HG03139 (cell line): Measurements from ENCODE around the gene SDF4.
"Not testable (repeated sequence)": the region's sequence is repeated elsewhere in the genome, so short reads cannot be mapped to it uniquely, and the experiment has no call there.

Experiments
- ATAC-seq: cut with Tn5 transposase; IDR thresholded peaks from one replicate; pipeline ENCODE4 v1.9.1; 2021; ENCODE audit not compliant: unreplicated experiment

The SDF4 gene

DNA sequence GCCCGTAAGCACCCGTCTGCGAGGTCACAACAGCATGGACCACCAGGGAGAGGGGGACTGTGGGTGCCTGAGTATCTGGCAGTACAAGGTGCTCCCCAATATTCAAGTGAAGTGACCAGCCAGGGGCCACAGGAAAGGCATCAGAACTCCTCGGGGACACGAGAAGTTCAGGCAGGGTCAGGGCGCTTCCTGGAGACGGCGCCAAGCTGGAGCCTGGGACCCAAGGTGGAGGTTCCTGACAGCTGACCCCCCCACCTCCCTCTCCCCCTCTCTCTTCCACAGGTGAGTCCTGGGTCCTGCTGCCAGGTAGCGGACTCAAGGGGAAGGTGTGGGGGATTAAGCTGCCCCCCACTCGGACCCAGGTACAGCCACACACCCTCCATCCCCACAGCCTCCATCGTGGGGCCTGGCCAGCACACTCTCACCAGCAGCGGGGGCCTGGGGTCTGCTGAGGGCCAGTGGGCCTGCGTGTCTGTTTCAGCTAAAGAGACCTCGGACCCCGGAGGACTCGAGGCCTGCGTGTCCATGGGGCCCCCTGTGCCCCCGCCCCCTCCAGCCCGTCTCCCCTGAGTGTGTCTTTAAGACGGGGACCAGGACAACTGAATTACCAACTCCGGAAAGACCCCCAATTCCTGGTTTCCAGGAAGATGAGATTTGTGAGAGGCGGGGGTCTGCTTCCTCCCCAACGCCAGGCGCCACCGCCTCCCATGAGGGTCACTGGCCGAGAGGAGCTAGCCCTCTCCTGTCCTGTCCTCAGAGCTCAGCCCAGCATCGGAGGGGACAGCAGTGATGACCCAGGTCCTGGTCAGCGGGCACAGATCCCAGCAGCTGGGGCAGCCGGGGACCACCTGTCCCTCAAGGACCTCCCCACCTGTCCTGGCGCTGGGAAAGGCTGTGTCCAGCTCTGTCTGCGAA lies 31.6 kb downstream of the SDF4 start:
- ATAC-seq = no peak

DNA sequence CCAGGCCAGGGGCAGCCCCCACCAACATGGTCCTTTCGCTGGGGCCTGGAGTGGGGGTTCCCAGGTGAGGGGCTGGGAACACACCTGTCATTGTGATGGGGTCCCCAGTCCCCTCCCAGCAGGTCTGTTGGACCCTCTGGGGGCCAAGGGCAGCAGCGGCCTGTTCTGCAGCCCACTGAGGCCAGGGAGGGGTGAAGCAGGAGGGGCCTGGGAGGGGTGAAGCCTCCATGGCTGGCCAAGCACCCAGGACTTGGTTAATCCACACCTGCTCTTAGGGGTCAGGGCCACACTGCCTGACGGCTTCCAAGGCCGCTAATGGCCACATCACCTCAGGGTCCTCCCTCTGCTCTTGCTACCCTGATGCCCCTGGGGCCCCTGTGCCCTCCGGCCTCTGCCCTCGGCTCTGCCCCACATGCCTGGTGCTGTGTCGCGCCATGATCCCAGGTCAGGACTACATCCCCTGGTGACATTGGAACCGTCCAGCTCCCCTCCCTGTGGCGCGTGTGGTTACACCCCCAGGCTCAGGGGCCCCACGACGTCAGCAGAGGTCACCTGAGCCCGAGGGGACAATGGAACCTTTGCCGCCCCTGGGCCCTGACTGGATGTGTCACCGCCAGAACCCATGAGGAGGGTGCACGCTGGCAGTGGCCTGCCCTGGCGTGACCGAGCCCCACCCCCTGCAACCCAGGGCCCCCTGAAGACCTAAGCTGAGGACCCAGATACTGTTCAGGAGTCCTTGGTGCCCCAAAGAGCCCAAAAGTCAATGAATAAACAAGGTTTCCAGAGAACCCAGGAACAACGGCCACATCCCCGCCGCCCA lies 32.5 kb downstream of the SDF4 start:
- no peak for ATAC-seq

DNA sequence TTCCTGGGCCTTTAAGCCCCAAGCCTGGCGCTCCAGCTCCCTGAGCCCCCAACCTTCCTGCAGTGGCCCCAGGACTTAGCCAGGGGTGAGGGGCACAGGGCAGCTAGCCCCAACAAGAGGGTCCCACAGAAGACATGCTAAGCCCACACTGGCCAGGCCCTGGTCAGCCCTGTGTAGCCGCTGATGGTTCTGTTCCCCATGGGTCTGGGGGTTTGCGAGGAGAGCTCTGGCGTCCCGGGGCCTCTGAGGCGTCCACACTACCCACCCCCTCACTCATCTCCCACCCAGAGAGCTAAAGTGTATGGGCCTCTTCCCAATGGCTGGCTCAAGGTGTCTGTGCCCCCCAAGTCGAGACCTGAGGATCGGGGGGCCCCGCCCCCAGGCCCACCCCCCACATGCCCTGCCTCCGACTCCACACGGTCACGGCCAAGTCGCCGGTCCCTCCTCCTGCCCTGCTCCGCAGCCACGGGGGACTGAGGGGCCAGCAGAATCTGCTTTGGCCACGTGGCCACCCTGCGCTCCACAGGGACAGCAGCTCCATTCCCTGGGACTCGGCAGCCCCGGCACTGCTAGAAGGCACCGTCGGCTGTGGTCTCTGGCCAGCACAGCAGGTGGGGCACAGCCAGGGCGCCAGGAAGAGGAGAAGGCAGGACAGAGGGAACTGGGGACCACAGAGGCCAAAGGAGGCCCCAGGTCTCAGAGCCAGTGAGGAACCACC lies 33.2 kb downstream of the SDF4 start:
- ATAC-seq = no peak

DNA sequence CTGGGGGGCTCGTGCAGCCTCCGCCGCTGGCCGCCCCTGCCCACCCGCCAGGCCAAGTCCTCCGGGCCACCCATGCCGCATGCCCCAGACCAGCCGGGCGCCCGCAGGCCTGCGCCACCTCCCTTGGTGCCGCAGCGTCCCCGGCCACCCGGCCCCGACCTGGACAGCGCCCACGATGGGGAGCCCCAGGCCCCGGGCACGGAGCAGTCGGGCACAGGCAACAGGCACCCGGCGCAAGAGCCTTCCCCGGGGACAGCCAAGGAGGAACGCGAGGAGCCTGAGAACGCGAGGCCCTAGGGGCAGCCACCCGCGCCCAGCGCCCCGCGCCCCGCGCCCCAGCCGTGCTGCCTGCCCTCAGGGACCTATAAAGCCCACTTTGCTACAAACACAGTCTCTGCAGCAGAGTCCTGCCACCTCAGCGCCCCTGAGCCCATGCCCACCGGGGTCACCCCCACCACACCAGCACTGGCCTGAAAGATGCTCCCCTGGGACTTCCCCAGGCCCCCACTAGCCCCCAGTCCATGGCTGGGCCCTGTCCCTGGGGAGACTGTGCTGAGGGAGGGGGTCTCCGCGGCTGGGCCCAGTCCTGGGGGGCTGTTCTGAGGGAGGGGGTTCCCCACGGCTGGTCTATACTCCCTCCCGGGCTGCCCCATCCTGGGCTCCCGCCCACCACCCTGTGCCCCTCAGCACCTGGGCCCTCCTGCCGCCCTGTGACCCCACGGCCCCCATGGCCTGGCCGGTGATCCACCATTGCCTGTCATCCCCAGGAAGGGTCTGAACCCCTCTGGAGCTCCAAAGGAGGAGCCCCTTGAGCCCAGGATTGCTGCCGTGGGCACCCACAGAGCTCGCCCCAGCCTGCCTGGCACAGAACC lies 34.0 kb downstream of the SDF4 start:
- ATAC-seq = no peak

DNA sequence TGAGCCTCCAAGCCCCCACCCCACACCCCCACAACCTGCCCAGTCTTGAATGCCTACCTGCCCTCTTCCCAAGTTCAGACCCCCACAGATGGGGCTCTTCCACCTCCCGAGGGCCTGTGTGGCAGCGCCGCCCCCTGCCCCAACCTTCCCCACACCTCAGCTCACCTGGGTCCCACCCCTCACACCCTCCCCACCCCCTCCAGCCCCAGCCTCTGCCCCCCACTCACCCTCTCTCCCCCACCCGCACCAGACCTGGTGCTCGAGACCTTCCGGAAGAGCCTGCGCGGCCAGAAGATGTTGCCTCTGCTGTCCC lies 34.7 kb downstream of the SDF4 start:
- no peak for ATAC-seq

DNA sequence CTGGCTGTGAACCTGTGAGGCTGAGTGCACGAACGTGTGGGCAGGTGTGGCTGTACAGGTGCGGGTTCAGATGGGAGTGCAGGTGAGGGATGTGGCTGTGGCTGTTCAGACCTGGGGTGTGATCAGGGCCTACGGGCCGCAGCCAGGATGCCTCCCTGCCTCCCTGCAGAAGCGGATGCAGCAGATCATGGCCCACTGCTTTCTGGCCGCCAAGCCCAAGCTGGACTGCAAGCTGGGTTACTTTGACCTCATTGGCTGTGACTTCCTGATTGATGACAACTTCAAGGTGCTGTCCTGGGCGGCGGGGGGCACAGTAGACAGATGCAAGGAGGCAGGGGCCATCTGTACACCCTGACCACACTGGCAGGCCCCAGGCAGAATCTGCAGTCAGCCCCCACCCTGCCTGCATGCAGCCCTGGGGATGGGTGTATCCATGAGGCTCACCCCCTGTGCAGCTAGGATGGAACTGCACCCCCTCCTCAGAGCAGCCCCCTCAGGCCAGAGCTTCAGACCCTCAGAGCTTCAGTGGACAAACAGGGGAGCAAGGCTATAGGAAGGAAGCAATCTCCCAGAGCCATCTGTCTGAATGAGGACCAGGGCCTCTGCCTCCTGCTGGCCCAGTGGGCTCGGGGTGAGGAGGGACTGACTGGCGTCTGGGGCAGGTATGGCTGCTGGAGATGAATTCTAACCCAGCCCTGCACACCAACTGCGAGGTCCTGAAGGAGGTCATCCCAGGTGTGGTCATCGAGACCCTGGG lies 35.2 kb downstream of the SDF4 start:
- no peak for ATAC-seq

DNA sequence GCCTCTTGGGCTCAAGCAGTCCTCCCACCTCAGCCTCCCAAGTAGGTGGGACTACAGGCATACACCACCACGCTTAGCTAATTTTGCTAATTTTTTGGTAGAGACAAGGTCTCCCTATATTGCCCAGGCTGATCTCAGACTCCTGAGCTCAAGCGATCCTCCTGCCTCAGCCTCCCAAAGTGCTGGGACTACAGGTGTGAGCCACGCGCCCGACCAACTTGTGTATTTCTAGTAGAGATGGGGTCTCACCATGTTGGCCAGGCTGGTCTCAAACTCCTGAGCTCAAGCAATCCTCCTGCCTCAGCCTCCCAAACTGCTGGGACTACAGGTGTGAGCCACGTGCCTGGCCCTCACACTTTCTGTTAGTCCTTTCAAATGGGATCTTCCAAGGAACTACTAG lies 36.1 kb downstream of the SDF4 start:
- ATAC-seq = not testable (repeated sequence)

DNA sequence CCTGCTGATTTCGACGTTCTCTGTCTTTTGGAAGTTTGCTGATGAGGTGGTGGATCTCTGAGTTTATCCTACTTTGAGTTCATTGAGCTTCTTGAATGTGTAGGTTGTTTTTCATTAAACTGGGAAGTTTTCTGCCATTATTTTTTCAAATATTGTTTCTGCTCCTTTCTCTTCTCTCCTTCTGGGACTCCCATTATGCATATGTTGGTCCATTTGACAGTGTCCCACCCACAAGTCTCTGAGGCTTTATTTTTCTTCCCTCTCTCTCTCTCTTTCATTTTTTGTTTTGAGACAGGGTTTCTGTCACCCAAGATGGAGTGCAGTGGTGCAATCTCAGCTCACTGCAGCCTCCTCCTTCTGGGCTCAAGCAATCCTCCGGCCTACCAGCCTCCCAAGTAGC lies 37.1 kb downstream of the SDF4 start:
- ATAC-seq = no peak

DNA sequence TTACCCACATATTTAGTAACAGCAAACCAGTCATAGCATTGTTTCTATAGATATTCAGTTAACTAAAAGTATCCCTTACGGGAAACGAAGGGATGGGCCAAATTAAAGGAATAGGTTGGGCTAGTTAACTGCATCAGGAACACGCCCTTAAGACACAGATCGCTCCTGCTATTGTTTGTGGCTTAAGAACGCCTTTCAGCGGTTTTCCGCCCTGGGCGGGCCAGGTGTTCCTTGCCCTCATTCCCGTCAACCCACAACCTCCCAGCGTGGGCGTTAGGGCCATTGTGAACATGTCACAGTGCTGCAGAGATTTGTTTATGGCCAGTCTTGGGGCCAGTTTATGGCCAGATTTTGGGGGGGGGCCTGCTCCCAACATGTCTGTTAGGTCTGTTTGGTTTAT lies 40.1 kb downstream of the SDF4 start:
- no peak for ATAC-seq

DNA sequence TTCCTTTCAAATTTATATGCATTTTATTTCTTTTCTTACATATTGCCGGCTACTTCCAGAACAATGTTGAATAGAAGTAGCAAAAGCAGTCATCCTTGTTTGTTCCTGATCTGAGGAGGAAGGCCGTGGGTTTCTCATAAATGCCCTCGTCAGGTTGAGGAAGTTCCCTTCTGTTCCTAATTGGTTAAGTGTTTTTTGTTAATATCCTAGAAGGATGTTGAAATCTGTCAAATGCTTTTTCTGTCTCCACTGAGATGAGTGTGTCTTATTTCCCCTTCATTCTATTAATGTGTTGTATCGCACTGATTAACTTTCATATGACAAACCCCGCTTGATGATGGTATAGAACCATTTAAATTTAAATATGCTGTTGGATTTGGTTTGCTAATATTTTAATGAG lies 42.7 kb downstream of the SDF4 start:
- no peak for ATAC-seq

DNA sequence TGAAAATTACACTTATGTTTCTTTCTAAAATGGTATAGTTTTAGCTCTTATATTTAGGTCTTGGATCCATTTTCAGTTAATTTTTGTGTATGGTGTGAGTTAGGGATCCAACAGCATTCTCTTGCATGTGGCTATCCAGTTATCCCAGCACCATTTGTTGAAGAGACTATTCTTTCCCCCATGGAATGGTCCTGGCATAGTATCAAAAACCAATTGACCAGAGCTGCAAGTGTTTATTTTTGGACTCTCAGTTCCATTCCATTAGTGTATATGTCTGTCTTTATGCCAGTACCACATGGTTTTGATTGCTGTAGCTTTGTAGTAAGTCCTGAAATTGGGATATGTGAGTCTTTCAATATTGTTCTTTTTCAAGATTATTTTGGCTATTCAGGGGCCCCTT lies 43.9 kb downstream of the SDF4 start:
- no peak for ATAC-seq

DNA sequence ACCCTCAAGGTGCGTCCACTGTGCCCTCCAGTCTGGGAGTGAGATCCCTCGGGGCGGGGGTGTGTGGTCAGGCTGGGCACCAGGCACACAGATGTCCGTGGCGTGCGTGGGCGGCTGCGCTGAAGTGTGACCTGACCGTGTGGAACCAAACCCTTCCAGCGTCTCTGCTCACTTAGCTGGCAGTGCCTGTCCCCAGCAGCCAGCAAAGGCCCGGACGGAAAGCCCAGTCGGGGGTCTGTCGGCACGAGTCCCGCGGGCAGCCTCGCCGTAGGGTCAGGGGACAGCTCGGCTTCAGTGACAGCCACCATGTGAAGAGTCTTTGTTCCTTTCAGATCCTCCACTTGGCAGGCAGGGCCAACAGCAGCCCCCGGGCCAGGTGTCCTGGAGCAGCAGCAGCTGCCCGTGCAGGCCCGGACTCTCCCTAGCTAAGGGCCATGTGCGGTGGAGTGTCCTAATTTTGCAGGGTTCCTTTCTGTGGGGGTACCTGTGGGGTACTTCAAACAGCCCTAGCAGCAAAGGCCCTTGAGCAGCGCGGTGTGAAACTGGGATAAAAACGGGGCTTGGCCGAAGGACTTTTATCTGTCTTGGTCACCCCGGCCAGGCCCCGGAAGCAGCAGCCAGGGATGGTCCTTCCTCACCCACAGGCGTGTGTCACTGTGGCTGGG lies 46.6 kb downstream of the SDF4 start:
- no peak for ATAC-seq

DNA sequence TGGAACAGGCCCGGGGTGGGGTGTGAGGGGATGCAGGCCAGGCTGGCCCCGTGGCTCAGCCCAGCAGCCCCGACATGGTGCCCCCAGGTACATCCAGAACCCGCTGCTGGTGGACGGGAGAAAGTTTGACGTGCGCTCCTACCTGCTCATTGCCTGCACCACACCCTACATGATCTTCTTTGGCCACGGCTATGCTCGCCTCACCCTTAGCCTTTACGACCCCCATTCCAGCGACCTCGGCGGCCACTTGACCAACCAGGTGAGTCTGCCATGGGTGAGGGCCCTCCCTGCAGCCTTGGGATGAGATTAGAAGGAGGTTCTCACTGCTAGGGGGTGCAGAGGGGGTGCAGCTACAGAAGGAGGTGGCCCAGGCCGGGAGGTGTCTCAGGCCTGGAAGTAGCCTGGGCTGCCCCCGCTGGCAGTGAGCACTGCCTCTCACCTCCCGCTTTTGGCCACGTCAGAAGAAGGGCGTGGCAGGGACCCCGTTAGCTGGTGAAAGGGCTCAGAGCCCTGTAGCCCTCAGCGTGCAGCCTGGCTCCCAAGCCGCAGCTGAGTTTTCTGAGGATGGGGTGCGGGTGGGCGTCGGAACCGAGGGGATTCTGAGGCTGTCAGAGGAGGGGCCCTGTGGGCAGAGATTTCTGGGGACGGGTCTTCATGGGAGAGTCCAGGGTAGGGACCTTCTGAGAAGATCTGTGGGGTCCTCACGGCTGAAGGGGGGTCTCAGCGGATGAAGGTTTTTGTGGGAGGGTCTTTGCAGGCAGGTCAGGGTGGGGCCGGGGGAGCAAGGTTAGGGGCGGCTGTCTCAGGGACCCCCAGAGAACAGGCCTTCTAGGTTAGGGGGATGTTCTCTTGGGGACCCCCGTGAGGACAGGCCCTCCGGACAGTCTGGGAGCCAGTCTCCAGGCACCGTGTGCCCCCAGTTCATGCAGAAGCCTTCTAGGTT lies 47.7 kb downstream of the SDF4 start:
- ATAC-seq = no peak

DNA sequence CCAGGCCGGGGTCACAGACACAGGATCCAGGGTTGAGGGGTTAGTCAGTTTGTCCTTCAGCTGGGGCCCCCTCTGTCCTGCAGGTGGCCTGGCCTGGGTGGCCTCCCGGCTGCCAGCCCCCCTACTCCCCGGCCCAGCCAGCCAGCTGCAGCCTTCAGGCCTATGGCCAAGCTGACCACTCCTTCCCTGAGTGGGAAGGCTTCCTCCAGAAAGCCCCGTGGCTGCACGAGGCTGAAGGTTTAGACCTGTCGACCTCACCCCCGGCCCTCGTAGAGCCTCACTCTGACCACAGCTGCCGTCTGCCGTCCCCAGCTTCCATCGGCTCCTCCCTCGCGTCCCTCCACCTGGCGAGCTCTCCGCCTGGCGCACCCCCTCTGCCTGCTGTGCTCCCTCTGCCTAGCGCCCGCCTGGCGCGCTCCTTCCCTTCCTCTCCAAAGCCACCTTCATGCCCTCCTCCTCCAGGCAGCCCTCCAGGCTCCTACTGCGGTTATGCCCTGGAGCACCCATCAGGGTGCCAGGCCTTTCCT lies 48.5 kb downstream of the SDF4 start:
- ATAC-seq = no peak

DNA sequence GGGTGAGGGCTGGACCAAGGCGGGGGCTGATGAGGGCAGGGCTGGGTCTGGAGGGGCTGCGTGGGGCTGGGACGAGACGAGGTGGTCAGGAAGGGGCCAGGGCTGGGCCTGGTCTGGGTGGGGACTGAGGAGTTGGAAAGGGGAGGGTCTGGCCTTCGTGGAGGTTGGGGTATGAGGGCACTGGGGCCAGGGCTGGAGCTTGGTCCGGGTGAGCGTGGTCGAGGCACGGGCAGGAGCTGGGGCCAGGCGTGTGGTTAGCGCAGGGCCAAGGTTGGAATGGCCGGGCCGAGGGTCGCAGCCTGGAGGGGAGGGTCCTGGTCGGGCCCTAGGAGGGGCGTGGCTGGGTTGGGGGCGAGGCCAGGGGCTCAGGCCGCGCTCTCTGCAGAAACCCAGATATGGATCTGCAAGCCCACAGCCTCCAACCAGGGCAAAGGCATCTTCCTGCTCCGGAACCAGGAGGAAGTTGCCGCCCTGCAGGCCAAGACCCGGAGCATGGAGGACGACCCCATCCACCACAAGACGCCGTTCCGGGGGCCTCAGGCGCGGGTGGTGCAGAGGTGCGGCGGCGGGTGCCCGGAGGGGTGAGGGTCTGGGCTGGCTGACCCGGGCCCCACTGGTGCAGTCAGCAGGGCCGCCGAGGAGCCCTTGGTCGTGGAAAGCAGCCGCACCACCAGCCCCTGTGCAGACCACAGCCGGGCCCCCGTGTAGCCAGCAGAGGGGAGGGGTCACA lies 49.1 kb downstream of the SDF4 start:
- ATAC-seq = no peak

DNA sequence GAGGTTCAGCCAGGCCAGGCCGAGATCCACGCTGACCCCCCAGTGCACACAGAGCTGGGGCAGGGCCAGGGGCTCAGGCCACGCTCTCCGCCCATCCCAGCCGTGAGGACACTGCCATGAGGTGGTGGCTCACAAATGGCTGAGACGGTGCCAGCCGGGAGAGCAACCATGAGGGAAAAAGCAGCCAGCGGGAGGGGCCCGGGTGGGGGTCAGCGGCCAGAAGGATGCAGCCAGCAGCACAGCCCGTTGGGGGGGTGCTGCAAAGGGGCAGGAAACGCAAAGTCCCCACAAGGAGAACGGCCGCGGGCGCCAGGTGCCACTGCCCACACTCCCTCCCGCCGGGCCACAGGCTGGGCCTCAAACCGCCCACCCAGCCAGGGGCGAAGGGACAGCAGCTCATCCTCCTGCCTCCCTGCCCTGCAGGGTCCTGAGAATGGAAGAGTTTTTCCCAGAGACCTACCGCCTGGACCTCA lies 49.8 kb downstream of the SDF4 start:
- ATAC-seq = no peak
